Measurements from ENCODE around the gene NCBP2L.

NCBP2L gene

GRCh38 chrX:107753187-107753586 is 24.3 kb upstream of the NCBP2L start:
- Histone ChIP-seq H3K27me3 (ENCODE audit: control insufficient read depth, low read length) (no peaks in the 10 kb centered on the region), H3K4me1 (ENCODE audit: control insufficient read depth, low read length) (no peaks in the 10 kb centered on the region), H3K36me3 (ENCODE audit: control insufficient read depth, low read length) (no peaks in the 10 kb centered on the region), H3K9me3 (ENCODE audit: control insufficient read depth, insufficient read depth, low read length) (no peaks in the 10 kb centered on the region), H3K4me3 (ENCODE audit: low read length) (no peak overlapping the region), H4K20me1 (ENCODE audit: control insufficient read depth, insufficient read depth, low read depth, low read length) (no peaks in the 10 kb centered on the region), H3F3A (ENCODE audit: control insufficient read depth, insufficient read depth) (no peaks in the 10 kb centered on the region), H3K4me2 (ENCODE audit: low read length) (no peak overlapping the region), H3K79me2 (ENCODE audit: control insufficient read depth, low read length) (no peaks in the 10 kb centered on the region), H3K27ac (ENCODE audit: low read depth, low read length) (no peak overlapping the region), H3K9me2 (replicated peaks; ENCODE audit: control insufficient read depth, low read length) (no peaks in the 10 kb centered on the region)
- no peak for TF ChIP-seq EZH2phosphoT487 (IDR thresholded peaks at IDR 0.05; ENCODE audit: borderline replicate concordance, low read length)
- TF ChIP-seq, protein P1, sequence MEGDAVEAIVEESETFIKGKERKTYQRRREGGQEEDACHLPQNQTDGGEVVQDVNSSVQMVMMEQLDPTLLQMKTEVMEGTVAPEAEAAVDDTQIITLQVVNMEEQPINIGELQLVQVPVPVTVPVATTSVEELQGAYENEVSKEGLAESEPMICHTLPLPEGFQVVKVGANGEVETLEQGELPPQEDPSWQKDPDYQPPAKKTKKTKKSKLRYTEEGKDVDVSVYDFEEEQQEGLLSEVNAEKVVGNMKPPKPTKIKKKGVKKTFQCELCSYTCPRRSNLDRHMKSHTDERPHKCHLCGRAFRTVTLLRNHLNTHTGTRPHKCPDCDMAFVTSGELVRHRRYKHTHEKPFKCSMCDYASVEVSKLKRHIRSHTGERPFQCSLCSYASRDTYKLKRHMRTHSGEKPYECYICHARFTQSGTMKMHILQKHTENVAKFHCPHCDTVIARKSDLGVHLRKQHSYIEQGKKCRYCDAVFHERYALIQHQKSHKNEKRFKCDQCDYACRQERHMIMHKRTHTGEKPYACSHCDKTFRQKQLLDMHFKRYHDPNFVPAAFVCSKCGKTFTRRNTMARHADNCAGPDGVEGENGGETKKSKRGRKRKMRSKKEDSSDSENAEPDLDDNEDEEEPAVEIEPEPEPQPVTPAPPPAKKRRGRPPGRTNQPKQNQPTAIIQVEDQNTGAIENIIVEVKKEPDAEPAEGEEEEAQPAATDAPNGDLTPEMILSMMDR (IDR thresholded peaks at IDR 0.05; ENCODE audit: low read depth, low read length, poor library complexity, severe bottlenecking): no peak

GRCh38 chrX:107755721-107756120 is 21.8 kb upstream of the NCBP2L start:
- no peaks in the 10 kb centered on the region for H3K27me3 ChIP-seq (ENCODE audit: control insufficient read depth, low read length)

DNA sequence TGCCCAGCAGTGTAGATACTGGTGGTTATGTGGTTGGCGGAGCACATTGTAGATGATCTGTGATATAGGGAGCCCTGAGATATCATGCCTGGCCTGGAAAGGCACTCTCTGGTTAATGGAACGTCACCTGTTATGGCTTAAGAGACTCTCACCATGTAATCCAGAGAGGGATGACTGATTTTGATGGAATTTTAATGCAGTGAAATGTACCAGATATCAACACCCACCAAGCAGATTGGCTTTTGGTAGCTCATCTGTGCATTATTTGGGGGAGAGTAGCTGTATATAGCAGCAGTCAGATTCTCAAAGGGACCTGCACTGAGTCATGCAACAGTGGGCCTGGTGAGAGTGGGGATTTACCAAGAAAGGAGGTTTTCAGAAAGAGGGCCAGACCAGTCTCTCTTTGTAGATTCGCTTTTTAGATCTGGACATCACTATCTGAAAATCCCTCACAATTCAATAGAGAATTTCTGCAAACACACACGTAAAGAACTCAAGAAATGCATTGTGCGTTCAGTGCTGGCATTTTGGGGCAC is 19.2 kb upstream of the NCBP2L start:
- Histone ChIP-seq H3K36me3 (ENCODE audit: control insufficient read depth, low read length) (no peaks in the 10 kb centered on the region), H4K20me1 (ENCODE audit: control insufficient read depth, insufficient read depth, low read depth, low read length) (no peaks in the 10 kb centered on the region), H3K4me1 (ENCODE audit: control insufficient read depth, low read length) (no peaks in the 10 kb centered on the region), H3K4me3 (ENCODE audit: low read length) (no peak overlapping the region), H3K4me2 (ENCODE audit: low read length) (no peak overlapping the region), H3F3A (ENCODE audit: control insufficient read depth, insufficient read depth) (no peaks in the 10 kb centered on the region), H3K79me2 (ENCODE audit: control insufficient read depth, low read length) (no peaks in the 10 kb centered on the region), H3K9me3 (ENCODE audit: control insufficient read depth, insufficient read depth, low read length) (no peaks in the 10 kb centered on the region), H3K27ac (ENCODE audit: low read depth, low read length) (no peak overlapping the region), H3K9me2 (replicated peaks; ENCODE audit: control insufficient read depth, low read length) (no peaks in the 10 kb centered on the region), H3K27me3 (ENCODE audit: control insufficient read depth, low read length) (no peaks in the 10 kb centered on the region)
- TF ChIP-seq, protein P1 (IDR thresholded peaks at IDR 0.05; ENCODE audit: low read depth, low read length, poor library complexity, severe bottlenecking): no peak
- TF ChIP-seq EZH2phosphoT487 (IDR thresholded peaks at IDR 0.05; ENCODE audit: borderline replicate concordance, low read length): no peak

More at GRCh38 chrX:107755721-107756120, 21.8 kb upstream of the NCBP2L start:
- Histone ChIP-seq H3K4me1 (ENCODE audit: control insufficient read depth, low read length) (no peaks in the 10 kb centered on the region), H4K20me1 (ENCODE audit: control insufficient read depth, insufficient read depth, low read depth, low read length) (no peaks in the 10 kb centered on the region), H3K9me2 (replicated peaks; ENCODE audit: control insufficient read depth, low read length) (no peaks in the 10 kb centered on the region), H3K4me2 (ENCODE audit: low read length) (no peak overlapping the region), H3K9me3 (ENCODE audit: control insufficient read depth, insufficient read depth, low read length) (no peaks in the 10 kb centered on the region), H3K36me3 (ENCODE audit: control insufficient read depth, low read length) (no peaks in the 10 kb centered on the region), H3K27ac (ENCODE audit: low read depth, low read length) (no peak overlapping the region), H3F3A (ENCODE audit: control insufficient read depth, insufficient read depth) (no peaks in the 10 kb centered on the region), H3K4me3 (ENCODE audit: low read length) (no peak overlapping the region), H3K79me2 (ENCODE audit: control insufficient read depth, low read length) (no peaks in the 10 kb centered on the region)
- TF ChIP-seq, protein P1 (IDR thresholded peaks at IDR 0.05; ENCODE audit: low read depth, low read length, poor library complexity, severe bottlenecking): no peak
- TF ChIP-seq EZH2phosphoT487 (IDR thresholded peaks at IDR 0.05; ENCODE audit: borderline replicate concordance, low read length): no peak
